ENCODE measurements around the gene PDE4B. TPM values are rescaled to one million over a fixed set of nuclear protein-coding genes. Genes with fewer than 3 reads are reported as not detected.

PDE4B gene
- total and polyA plus RNA-seq, 12 donors, result 1.2 to 14.9 (median 3.9) TPM

DNA sequence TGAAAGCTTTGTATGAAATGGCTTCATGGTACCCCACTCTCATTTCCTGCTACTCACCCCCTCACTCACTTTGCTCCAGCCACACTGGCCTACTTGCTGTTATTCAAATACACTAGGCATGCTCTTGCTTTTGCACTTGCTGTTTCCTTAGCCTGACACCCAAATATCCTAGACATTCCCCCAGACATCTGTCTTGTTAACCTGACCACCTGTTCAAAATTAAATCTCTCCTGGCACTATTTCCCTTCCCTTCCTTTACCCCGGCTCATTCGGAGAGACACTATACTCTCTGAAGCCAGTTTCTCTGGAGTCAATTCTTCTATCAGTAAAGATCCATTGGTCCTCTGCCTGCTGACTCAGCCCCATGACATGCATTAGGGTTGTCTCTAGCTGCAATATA lies 435.3 kb downstream of the PDE4B start:
- no peaks in the 10 kb centered on the region for H3K4me1 ChIP-seq (replicated peaks in 1 of 2)
- no peak for TF ChIP-seq POLR2A (IDR thresholded peaks at IDR 0.05)
- TF ChIP-seq, protein P1, sequence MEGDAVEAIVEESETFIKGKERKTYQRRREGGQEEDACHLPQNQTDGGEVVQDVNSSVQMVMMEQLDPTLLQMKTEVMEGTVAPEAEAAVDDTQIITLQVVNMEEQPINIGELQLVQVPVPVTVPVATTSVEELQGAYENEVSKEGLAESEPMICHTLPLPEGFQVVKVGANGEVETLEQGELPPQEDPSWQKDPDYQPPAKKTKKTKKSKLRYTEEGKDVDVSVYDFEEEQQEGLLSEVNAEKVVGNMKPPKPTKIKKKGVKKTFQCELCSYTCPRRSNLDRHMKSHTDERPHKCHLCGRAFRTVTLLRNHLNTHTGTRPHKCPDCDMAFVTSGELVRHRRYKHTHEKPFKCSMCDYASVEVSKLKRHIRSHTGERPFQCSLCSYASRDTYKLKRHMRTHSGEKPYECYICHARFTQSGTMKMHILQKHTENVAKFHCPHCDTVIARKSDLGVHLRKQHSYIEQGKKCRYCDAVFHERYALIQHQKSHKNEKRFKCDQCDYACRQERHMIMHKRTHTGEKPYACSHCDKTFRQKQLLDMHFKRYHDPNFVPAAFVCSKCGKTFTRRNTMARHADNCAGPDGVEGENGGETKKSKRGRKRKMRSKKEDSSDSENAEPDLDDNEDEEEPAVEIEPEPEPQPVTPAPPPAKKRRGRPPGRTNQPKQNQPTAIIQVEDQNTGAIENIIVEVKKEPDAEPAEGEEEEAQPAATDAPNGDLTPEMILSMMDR (IDR thresholded peaks at IDR 0.05), result no peak
- H3K27me3 ChIP-seq, result no peaks in the 10 kb centered on the region
- H3K4me3 ChIP-seq, result no peak overlapping the region
- intact Hi-C loops (cut with DNase I), result no loop called here
- H3K36me3 ChIP-seq (replicated peaks in 1 of 2), result no peaks in the 10 kb centered on the region
- DNase-seq, result no peak
- H3K9me3 ChIP-seq (replicated peaks in 1 of 3), result no peaks in the 10 kb centered on the region
- 89 to 98% (median 92%) methylated on average over 2 of the region's 2 CpGs for WGBS, 4 donors
- no peak overlapping the region for H3K27ac ChIP-seq

DNA sequence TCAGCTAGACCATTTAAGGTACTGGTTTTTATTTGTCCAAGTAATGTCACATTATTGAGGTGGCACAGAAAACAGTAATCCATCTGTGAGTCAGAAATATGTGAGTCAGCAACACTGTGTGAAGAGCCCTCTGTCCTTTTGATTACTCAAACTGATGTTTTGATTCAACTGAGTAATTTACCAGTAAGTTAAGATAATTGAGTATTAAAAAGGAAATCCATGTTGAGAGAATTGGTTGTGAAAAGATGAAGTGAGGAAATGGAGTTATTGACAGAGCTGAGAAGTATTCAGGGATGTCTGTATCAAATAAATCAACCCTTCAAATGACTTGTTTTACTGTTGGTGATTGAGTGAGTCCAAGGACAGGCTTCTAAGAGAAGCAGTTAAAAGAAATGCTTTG lies 438.5 kb downstream of the PDE4B start:
- no peak for DNase-seq
- Histone ChIP-seq H3K4me3 (no peak overlapping the region), H3K27ac (no peak overlapping the region), H3K4me1 (replicated peaks in 1 of 2) (no peaks in the 10 kb centered on the region), H3K27me3 (peaks cover 7% of the 10 kb centered on the region), H3K9me3 (replicated peaks in 1 of 3) (no peaks in the 10 kb centered on the region), H3K36me3 (replicated peaks in 1 of 2) (no peaks in the 10 kb centered on the region)
- TF ChIP-seq POLR2A (IDR thresholded peaks at IDR 0.05), result no peak
- TF ChIP-seq, protein P1 (IDR thresholded peaks at IDR 0.05), result no peak
- intact Hi-C loops (cut with DNase I), result no loop called here

DNA sequence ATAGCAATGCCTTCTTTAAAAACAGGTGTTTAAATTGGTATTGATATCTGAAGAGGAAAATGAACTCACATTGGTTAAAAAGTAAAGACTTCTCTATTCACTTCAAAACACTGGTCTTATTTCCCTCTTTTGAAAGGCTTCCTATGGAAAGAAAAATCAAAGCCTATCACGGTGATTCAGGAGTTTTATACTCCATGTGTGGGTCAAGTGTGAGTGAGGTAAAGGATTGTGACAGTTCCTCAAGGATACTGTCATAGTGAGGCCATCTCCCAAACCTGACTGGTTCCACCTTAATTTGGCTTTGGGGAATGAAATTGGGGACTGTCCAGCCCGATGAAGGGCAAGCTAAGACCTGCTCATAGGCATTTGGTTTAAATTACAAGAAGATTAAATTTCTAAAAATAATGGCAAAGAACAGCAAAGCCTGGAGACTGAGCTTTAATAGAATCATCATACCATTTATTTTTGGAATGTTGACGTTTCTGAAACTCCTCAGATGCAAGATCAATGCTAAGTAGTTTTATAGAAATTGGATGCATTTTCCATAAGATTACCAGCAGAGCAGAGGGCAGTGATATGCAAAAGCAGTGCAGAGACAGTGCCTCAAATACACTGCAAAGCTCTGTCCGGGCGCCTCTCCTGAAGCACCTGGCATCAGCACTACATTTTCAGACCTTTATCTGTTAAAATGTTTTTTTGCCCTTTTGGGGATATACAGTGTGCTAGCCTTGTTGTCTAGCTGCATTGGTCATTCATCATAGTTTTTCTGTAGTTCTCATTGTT lies 439.2 kb downstream of the PDE4B start:
- H3K9me3 ChIP-seq (replicated peaks in 1 of 3), result no peaks in the 10 kb centered on the region
- TF ChIP-seq POLR2A (IDR thresholded peaks at IDR 0.05), result no peak
- H3K27ac ChIP-seq, result no peak overlapping the region
- DNase-seq, result no peak
- H3K4me1 ChIP-seq (replicated peaks in 1 of 2), result no peaks in the 10 kb centered on the region
- no peaks in the 10 kb centered on the region for H3K36me3 ChIP-seq (replicated peaks in 1 of 2)
- 74 to 80% (median 79%) methylated on average over 5 of the region's 5 CpGs for WGBS, 4 donors
- intact Hi-C loops (cut with DNase I), result no loop called here
- no peak overlapping the region for H3K4me3 ChIP-seq
- peaks cover 7% of the 10 kb centered on the region for H3K27me3 ChIP-seq

DNA sequence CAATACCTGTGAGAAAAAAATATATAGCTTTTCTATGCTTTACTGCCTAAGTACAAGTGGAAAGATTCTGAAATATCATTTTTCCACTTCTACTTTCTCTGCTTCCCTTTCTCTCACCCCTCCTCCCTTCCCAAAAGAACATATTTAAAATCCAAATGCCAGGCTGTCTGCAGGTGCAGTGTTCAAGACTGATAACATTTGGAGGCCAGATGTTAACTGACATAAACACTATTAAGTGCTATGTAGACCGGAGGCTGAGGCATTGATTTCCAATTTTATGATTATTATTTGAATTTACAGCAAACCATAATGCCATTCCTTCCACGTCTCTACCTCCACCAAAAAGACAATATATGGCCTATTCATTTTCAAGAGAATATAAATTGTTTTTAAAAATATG lies 444.3 kb downstream of the PDE4B start:
- DNase-seq, result no peak

More for the DNA sequence above, 444.3 kb downstream of the PDE4B start:
- 40 to 79% (median 74%) methylated on average over 2 of the region's 2 CpGs for WGBS, 4 donors
- Histone ChIP-seq H3K9me3 (replicated peaks in 1 of 3) (no peaks in the 10 kb centered on the region), H3K27ac (no peak overlapping the region), H3K4me1 (replicated peaks in 1 of 2) (no peaks in the 10 kb centered on the region), H3K27me3 (peaks cover 7% of the 10 kb centered on the region), H3K36me3 (replicated peaks in 1 of 2) (no peaks in the 10 kb centered on the region), H3K4me3 (no peak overlapping the region)
- TF ChIP-seq, protein P1 (IDR thresholded peaks at IDR 0.05), result no peak
- no peak for TF ChIP-seq POLR2A (IDR thresholded peaks at IDR 0.05)
- intact Hi-C loops (cut with DNase I), result no loop called here
